Endometrial microvascular endothelial cells (primary cell): ENCODE data around the gene ST6GALNAC6. TPM values are rescaled to one million over a fixed set of nuclear protein-coding genes. Genes with fewer than 3 reads are reported as not detected.

Experiments
- in situ Hi-C: cut with HindIII; loops from 2 replicates; pipeline ENCODE4 v1.10.0; 2017; ENCODE audit warnings: low sequenced_read_pairs, low pct_unique_long_range_greater_than_20kb; ENCODE audit errors: inconsistent ontology term
- total RNA-seq: library from RNA; depleted of rRNA; stranded (reverse); fragments of >200 nt; gene quantifications from one replicate; pipeline ENCODE4 v1.2.3, GENCODE V29; 2015; ENCODE audit errors: inconsistent ontology term

ST6GALNAC6 gene
- total RNA-seq, 1 donor from 2014 or later, result 50.3 TPM

DNA sequence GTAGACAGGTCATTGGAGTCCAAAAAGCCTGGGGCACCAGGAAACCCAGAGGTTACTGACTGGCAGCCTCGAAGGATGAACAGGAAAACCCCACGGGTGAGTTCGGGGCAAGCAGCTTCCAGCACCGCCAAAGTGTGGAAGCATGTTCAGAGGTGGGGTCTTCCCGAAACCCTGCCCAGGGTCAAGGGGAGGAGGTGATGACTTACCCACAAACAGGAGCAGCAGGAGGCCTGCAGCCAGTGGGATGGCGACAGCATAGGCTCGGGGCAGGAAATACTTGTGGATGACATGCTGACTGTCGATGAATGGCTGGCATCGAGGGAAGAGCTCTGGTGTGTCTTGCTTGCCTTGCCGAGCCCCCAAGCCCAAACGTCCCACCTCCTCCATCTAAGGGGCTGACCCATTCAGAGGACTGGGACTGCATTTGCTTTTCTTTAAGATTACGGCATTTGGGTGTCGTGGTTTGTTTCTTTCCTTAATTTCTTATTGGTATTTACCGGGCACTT lies 37.0 kb upstream of the ST6GALNAC6 start:
- in situ Hi-C loops, result loop anchor here (25.0 kb wide), 1 partner anchor 174 kb away; no protein-coding TSS in a partner anchor

DNA sequence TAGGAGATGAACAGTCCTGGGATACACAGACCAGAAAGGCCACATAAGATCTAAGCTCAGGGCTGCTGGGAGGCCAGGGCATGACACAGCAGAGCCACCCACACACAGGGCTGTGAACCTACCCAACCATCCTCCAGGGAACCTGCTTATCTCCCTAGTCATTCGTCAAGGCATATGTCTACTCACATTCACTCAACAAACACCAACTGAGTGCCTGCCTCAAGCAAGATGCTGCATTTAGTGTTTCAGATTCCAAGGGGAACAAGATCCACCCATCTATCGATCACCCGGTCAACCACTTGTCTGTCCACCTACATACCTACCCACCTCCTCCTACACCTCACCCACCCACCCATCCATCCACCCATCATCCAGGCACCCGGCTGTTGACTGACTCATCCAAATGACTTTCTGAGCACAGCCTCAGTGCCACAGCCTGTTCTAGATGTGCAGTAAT lies 36.4 kb upstream of the ST6GALNAC6 start:
- in situ Hi-C loops, result loop anchor here (25.0 kb wide), 1 partner anchor 173 kb away; no protein-coding TSS in a partner anchor

DNA sequence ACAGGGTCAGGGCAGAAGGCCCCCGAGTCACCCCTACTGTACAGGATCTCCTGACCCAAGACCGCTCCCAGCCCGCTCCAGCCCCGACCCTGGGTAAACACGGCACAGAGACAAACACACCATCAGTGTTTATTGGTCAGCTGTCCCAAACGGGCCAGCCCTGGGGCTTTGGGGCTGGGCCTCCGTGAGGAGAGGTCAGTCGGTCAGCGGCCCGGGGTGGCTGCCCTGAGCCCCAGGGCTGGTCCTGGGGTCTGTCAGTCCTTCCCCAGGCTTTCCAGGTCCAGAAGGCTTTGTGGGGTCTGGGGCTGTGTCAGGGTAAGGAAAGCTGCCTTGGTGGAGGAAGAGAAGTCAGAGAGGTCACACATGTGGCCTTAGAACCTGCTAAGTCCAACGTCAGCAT lies 35.6 kb upstream of the ST6GALNAC6 start:
- in situ Hi-C loops, result loop anchor here (25.0 kb wide), 1 partner anchor 173 kb away; no protein-coding TSS in a partner anchor

DNA sequence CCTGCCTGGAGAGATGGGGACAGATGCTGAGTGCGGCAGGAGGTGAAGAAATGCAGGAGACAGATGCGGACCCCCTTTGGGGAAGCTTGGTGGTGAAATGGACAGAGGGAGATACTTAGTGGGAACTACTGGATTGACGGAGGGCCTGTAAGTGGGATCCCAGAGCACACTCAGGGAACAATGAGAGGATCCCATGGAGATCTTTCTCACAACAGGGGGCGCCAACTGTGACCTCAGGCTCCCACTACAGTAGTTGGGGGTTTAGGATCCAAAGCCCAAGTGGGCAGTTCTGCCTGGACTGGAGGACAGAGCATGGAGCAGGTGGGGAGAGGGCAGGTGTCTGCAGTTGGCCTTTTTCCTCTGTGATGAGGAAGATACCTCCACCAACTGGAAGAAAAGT lies 34.8 kb upstream of the ST6GALNAC6 start:
- in situ Hi-C loops, result loop anchor here (25.0 kb wide), 1 partner anchor 172 kb away; no protein-coding TSS in a partner anchor

DNA sequence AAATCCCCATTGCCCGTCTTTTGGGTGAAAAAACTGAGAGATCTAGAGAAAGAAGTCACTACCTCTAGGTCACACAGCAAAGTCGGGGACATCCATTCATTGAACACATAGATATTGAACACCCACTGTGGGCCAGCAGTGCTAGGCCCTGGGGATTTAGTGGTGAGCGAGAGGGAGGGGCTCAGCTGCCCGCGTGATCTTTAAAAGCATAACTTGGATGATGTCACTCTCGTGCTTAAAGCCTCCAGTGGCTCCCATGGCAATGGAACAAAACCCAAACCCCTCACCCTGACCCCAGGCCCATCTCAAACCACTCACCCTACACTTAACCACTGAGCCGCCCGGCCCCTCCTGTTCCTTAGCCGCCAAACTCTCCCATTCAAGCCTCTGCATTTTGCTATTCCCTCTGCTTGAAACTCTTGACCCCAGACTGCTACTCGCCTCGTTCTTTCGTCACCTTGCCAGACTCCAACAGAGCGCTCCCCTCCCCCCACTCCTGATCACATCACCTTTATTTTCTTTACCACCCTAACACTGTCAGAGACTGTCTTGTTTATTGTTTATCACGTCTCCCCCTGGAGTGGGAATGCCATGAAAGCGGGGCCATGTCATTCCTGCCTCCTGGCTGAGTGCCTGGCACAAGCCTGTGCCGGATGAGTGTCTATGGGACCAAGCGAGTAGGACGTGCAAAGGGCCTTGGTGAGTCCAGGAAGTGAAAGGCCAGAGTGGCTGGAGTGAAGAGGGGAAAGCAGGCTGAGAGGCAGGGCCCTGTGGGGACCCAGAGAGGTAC lies 31.9 kb upstream of the ST6GALNAC6 start:
- in situ Hi-C loops, result loop anchor here (25.0 kb wide), 1 partner anchor 169 kb away; no protein-coding TSS in a partner anchor

DNA sequence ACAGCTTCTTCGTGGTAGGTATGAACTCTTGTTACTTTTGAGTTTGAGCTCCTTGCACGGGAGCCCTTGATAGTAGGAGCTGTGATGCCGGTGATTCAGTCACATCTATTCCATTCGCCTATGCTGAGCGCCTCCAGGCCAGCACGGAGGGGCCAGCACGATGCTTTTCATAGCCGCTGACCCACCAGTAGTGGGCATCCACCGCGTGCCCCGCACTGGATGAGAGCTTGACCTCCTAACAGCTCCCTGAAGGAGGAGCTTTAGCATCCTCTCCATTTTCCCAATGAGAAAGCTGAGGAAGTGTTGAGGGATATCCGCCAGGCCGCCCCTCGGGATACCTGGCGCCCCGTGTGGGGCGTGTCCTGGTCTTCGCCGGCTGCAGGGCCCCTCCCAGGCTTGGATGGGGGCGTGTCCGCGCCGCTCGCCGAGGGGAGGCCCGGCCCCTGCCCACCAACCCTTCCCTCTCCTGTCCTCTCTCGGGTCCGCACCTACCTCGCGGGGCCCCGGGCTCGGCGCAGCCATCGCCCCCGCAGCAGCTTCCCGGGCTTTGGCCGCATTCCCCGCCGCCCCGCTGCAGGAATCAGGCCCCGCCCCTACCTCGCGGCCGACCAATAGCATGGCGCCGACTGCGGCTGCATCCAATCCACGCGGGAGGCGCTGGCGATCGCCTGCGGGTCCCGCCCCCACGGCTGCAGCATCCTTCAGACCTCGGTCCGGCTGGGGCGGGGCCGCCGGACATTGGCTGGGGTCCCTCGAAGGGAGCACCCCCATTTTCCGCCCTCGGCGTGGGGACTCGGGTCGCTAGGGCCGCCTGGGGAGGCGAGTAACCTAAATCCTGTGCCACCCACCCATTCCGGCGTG lies 31.1 kb upstream of the ST6GALNAC6 start, which contains the start of gene PIP5KL1:
TSS of gene PIP5KL1 (minus strand) at position 547 of the 861 bp plus-strand sequence. CDS start at position 522, 25 bp downstream.
- in situ Hi-C loops, result loop anchor here (25.0 kb wide), 1 partner anchor 168 kb away; no protein-coding TSS in a partner anchor

DNA sequence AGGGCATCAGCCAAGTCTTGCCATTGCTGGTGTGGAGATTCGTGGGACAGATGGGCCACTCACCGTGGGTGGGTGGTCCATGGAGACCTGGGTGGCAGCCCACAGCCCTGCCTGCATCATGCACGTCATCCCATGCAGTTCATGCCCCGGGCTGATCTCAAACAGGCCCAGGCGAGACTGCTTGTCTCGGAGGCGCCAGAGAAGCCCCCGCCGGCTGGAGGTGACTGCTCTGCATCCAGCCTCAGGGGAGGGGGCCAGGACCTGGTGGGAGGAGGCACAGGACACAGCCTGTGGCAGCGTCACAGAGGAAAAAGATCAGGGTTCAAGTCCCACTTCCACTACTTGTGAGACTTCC lies 30.2 kb upstream of the ST6GALNAC6 start:
- in situ Hi-C loops, result loop anchor here (25.0 kb wide), 1 partner anchor 167 kb away; no protein-coding TSS in a partner anchor

DNA sequence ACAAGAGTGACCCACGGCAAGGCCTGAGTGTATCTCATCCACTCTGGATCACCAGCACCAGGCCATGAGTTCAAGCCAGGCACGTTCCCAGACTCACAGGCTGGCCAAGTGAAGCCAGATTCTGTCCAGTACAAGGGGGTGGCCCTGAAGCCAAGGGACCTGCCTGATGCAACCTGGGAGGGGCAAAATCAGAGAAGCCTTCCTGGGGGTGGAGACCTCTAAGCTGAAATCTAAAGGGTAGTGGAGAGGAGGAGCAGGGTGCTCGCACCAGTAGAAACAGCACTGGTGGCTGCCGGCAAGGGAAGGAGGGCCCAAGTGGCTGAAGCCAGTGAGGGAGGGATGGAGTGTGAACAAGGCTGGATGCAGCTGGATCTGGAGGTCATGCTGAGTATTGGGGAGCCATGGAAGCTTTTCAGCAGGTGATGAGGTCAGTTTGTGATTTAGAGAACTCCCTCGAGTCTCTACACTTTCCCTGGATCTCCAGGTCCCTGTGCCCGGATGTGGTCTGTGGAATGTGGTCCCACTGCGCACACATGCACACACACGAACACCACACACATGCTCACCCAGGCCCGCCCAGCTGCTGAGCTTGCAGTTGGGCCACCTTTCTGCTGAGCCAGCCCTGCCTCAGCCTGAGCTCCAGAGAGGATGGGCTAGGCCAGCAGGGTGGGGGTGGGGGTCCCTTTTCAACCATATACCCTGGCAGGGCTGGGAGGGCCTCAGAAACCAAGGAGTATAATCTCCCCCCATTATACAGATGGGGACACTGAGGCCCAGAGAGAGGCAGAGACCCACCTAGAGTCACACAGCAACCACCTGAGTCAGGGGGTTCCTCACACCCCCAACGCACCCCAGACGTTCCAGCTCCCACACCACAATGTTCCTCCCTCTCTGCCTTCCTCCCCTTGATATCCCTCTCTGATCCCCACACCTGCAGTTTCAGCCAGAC lies 29.5 kb upstream of the ST6GALNAC6 start:
- in situ Hi-C loops, result loop anchor here (25.0 kb wide), 1 partner anchor 167 kb away; no protein-coding TSS in a partner anchor

DNA sequence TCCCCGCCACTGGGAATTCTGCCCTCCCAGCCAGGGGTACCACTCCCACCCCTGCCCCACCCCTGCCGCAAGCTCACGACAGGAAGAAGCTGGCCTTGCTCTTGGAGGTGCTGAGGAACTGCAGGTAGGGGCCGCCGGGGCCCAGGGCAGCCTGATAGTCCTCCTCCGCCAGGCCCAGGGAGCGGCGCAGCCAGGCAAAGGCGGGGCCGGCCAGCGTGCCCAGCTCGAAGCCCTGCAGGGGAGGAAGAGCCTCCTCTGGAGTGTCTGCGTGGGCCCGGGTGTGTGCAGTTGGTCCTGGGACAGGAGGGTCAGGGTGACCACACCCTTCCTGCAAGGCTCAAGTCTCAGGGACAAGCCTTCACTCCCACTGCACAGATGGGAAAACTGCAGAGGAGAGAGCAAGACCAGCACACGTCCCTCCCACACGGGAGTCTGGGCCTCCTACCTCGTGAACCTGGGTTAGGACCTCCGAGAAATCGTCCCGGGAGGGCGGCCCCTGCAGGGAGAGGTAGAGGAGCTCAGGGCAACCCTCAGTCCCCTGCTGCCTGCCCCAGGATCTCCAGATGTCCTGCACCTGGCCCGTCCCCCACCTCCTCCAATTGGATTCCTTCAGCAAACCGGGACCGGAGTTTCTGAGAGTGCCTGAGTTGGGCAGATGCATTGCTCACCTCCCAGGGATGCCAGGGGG lies 28.7 kb upstream of the ST6GALNAC6 start:
- in situ Hi-C loops, result loop anchor here (25.0 kb wide), 1 partner anchor 166 kb away; no protein-coding TSS in a partner anchor

DNA sequence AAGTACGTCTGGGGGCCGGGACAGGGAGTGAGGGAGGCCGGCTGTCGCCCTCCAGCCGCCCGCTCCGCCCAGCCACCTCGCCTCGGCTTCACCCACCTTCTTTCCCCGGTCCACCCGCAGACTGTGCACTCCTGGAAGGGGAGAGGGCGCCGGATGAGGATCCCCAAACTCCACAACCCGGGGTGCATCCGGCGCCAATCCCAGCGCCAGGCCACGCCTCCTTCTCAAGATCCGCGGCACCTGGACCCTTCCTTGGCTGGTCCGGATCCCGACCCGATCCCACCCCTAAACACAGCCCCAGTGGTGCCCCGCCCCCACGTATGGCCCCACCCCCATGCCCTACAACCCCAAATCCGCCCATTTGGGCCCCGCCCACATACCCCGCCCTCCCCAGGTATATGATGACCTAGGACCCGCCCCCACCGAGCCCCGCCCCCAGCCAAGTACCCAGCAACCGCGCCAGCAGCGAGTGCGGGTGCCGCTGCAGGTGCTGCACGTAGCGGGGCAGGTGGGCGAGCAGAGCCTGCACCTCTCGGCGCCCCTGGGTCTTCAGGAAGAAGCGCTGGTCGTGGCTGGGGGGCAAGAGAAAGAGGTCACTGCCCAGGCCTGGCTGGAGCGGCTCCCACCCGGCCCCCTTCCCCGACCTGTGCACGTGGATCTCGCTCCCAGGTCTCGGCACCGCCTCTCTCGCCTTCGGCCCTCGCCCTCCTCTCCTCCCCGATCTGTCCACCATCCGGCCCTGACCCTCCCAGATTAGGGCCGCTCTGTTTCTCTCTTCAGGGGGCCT lies 28.0 kb upstream of the ST6GALNAC6 start:
- in situ Hi-C loops, result loop anchor here (25.0 kb wide), 1 partner anchor 165 kb away; no protein-coding TSS in a partner anchor

DNA sequence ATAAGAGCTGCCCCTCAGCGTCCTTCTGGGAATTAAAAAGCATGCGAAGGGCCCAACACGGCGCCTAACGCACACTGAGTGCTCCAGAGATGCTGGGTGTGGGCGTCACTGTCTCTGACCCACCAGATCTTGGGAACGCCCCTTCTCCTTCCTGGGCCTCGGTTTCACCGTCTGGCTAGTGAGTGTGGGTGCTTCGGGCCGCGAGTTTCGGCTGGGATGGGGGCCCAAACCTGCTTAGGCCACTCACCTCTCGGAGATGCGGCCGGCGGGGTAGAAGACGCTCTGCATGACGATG lies 27.4 kb upstream of the ST6GALNAC6 start:
- in situ Hi-C loops, result loop anchor here (25.0 kb wide), 1 partner anchor 165 kb away; no protein-coding TSS in a partner anchor

DNA sequence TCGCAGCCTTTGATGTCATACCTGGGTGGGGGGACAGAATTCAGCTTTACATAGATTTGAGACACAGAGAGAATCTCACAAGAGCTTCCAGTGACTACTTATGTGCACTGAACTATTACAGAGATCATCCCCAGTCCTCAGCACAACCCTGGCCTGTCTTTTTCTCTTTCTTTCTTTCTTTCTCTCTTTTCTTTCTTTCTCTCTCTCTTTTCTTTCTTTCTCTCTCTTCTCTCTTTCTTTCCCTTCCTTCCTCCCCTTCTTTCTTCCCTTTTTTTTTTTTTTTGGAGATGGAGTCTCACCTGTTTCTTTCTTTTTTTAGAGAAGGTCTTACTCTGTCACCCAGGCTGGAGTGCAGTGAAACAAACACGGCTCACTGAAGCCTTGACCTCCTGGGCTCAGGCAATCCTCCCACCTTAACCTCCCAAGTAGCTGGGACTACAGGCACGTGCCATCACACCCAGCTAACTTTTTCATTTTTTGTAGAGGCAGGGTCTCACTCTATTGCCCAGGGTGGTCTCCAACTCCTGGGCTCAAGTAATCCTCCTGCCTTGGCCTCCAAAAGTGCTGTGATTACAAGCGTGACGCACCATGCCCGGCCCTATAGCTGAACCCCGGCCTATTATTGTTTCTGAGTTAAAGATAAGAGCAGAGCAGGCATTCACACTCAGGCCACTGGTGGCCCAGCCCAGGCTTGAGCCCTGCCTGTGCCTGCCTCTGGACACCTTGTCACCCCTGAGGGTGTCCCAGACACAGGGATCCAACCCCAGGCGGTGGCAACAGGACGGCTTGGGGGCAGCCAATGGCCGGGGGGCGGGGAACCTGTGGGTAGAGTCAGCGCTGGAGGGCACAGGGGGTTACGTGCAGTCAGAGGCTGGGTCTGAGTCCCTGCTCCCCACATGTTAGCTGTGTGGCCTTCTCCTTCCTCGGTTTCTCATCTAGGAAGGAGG lies 26.8 kb upstream of the ST6GALNAC6 start:
- in situ Hi-C loops, result loop anchor here (25.0 kb wide), 1 partner anchor 164 kb away; no protein-coding TSS in a partner anchor

DNA sequence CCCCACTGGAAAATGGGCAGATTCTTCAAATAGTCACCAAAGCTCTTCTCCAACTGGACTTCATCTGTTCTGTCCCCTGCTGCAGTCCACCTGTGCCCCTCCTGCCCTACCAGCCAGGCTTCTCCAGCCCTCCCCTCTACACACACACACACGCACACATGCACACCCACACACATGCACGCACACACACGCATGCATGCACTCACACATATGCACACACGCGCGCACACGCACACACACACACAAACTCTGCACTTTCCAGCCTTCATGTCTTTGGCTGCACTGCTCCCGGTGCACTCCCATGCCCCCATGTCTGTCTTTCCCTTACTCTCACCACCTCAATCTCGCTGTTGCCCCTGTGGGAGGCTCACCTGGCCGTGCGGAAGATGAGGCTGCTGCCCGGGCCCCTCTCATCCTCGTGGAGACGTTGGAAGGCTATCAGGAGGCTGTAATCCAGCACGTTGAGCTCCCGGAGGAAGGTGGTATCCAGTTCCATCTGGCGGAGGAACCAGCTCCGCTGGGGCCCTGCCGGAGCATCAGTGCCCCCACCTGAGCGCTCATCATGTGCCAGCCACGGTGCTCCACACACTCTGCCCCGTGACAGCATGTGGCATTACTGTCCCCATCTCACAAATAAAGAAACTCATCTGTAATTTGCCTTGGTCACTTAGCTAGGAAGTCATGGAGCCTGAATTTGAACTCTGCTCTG lies 25.5 kb upstream of the ST6GALNAC6 start:
- in situ Hi-C loops, result loop anchor here (25.0 kb wide), 1 partner anchor 163 kb away; no protein-coding TSS in a partner anchor

DNA sequence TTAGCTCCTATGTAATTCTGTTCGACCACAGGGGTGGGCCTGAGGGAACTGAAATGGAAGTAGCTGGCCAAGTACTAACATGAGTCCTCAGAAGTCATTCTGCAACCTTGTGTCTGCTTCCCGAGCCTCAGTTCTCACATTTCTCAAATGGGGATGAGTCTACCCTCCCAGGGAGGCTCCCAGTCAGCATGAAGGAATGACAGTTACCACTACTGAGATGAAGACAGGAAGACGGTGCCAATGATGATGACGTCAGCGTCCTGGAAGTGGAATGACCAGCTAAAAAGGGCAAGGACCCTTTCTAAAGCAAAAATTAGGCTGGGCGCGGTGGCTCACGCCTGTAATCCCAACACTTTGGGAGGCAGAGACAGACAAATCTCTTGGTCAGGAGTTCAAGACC lies 24.4 kb upstream of the ST6GALNAC6 start:
- in situ Hi-C loops, result no loop called here

DNA sequence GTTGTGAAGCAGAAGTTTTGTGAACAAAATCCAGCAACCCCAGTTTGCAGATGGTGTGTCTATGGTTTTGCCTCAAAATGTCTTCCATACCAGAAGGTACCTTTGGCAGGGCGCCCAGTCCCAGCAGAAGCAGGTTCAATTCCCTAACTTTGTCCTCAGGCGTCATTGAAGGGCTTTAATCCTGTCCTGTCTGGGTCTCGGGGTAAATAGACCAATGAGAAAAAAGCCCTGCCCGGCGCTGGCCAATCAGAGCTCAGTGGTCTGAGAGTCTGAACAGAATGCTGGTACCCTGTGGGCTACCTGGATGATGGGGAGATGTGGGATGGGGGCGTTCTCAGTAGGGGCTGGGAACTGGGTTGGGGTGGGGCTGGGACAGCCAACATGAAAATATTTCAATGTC lies 23.6 kb upstream of the ST6GALNAC6 start:
- in situ Hi-C loops, result no loop called here
